Fibroblast of gingiva (primary cell): ENCODE measurements around the gene EGF.

ENCODE experiments used
- DNase-seq: peaks from one replicate; pipeline ENCODE4 v3.0.0-alpha.2; 2011; ENCODE audit warnings: low read depth

EGF gene

DNA sequence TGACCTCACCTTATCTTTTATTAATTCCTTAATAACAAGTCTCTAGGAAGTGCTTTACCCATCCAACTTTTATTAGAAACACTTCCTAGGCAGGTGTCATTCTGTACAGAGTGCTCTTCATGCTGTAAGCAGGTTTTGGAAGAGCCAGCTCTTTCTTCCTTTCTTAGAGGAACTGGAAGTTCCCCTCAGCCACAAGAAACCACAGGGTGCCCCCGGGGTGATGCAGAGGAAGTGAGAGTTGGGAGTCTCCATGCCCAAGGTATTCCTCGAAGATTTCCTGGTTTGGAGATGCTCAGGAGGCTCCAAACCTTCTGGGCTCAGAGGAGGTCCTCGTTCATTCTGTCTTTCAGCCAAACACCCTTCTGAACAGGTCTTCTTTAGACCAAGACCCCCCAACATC lies 83.8 kb downstream of the EGF start:
- DNase-seq = no peak

DNA sequence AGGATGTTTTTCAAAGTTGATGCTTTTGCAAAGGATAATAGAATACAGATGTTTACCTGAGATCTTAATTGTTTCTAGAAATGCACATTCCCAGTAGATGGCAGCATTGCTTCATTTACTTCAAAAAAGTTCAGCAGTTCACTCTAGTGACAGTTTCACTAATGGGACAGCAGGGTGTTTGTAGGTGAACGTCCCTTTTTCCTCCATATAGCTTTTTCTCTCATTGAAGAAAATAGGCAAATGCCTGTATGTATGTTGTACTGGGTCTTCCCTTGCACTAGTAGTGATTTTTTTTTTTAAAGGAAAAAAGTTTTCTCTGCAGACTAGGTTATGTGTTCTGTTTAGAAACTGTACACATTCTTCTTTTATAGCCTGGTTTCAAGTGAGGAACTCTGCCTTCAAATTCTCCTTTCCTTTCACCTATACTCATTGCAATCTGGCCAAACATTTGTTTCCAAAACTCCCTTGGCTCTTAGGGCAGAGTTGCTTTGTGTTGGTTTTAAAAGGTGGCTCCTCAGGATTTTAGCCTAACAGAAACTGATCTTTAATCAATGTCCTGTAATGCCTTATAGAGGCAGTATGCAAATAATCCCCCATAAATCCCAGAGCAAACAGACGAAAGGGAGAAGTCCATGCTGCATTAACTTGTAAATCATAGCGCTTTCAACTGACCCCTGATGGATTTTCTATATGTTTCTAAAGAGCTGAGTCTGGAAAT lies 86.3 kb downstream of the EGF start:
- DNase-seq = peak; percentile 43

DNA sequence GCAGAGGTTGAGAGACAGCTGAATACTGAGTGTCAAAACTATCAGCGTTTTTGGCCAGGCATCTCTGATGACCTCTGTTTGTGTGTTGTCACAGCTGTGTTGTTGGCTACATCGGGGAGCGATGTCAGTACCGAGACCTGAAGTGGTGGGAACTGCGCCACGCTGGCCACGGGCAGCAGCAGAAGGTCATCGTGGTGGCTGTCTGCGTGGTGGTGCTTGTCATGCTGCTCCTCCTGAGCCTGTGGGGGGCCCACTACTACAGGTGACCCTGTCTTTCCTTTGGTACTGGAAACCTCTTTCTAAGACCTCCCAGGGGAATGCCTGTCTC lies 86.9 kb downstream of the EGF start:
- no peak for DNase-seq

DNA sequence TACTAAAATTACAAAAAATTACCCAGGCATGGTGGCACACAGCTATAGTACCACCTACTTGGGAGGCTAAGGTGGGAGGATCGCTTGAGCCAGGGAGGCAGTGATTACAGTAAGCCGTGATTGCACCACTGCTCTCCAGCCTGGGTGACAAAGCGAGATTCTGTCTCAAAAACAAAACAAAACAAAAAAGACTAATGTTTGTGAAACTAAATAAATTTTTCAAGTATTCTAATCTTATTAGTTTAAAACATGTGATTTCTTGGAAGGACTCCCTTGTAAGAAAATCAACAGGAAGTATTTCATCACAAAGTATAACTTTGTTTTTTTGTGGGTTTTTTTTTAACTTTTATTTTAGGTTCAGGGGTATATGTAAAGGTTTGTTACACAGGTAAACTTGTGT lies 89.6 kb downstream of the EGF start:
- no peak for DNase-seq

DNA sequence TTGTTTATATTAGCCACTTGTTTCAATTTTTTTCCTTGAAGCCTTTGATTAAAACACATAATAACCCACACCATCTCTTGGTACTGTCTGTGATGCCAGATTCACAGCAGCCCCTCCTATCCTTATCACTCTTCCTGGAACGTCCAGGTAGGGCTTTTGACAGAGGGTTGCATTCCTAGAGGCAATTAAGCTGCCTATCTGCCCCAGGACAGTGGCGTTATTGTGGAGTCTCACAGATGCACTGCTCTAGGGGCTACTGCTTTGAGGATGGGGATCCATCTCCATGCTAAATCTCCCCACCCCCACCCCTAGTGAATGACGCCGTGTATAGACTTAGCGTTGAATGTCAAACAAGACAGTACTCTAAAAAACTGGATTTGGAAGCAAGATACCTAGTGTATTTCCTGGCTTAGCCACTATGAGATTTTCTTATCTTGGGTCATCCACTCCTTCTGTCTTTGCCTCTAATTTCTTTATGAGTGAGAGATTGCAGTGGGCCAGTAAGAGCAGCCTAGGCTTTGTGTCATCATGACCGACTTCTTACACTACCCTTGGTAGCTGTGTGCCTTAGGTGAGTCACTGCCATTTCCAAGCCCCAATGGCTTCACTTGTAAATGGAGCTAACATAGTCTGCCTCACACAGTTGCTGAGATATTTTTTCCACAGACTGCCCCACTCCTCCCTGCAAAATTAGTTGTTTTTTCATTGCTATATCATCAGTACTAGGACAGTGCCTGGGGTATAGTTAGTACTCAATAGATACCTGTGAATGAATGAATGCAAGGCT lies 90.9 kb downstream of the EGF start:
- no peak for DNase-seq

DNA sequence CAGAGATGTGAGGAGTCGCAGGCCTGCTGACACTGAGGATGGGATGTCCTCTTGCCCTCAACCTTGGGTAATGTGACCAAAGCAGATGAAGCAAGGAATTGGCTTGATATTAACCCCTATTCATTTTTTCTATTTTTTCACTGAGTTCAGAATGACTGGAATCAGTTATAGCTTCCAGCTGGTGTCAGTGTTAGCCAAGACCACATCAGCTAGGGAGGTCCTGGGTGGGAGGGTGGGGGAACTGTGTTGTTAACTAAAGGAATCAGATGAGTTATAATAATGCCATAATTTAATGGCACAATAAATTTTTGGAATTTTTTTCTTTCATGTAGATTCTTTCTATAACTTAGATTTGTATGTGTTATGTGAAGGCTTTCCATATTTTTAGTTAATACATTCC lies 91.9 kb downstream of the EGF start:
- DNase-seq = no peak

DNA sequence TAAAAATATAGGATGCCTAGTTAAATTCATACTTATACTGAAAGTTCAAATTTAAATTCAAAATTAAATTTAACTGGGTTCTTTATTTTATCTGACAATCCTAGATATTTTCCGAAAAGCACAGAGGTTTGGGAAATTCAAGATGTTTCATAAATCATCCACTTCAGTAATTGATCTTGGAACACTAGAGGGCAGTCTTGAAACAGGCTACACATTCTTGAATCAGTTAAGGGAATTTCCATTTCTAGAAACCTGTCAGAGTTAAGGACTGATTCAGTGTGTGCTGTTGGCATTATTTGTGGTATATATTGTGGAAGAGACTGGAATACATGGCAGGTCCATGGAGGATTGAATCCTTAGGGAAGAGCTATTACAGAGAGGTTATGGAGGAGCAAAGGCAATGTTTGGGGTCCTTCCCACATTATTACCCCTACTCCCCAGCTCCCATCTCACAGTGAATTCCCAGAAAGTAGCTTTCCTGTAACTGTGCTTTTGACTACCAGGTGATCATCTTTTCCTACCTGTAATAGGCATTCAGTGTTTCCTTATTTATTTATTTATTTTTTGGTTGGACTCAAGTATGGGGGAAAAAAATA lies 92.9 kb downstream of the EGF start:
- peak; percentile 62 for DNase-seq

DNA sequence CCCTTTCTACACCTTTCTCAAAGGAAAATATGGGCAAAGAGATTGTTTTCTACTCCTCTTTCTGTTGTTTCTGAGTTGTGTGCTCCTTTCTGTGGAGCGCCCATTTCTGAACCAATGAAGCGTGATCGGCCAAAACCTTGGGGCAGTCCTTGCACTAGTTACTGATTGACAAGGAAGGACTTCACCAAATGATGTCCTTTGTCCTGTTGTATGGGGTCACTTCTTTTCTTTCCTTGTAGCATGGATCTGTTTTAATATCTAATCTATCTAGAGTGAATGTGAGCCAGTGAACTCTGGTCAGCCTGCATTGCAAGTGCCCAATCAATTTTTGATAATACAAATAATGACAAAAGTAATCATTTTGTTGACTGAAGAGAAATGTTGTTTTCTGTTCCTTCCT lies 94.5 kb downstream of the EGF start:
- no peak for DNase-seq

DNA sequence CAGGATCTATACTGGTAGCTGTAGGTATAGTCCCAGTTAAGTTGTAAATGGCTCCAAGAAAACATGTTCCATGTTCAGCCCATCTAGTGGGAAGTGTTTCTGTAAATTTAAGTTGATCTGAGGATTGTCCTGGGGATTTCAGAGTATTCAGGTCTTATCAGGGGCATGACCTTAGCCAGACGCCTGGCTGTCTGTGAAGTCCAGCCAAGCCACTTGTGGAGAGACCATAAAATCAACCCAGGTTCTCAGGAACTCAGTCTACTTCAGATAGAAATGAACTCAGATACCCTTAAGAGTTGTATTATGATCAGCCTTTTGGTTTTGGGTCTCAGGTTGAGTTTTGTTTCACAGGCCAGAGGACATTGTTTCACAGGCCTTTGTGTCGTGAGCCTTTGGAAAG lies 95.9 kb downstream of the EGF start:
- no peak for DNase-seq

DNA sequence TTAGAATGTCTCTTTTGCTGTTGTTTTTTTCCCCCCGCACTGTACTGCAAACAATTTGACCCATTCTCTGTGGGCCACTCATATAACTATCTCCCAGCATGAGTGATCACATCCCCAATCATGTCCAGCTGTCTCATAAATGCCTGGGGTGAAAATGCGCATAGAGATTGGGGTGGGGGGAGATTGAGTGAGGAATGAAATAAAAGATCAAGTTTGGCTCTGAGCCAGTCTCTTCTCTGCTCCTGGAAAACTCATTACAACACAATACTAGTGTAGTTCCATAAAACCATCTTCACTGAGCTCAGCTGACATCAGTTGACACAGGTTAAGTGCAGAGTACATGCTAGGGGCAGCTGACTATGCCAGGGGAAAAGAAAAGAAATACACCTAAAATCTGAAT lies 96.9 kb downstream of the EGF start:
- DNase-seq = no peak

DNA sequence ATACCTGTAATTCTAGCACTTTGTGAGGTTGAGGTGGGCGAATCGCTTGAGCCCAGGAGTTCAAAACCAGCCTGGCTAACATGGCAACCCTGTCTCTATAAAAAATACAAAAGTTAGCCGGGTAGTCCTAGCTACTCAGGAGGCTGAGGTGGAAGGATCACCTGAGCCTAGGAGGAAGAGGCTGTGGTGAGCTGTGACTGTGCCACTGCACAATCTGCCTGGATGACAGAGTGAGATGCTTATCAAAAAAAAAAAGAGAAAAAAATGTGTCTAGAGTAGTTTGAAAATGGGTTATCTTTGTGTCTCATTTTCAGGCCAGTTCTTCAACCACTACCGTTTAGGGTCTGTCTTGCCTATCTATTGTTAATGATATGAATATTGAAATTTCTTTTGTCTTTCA lies 98.1 kb downstream of the EGF start:
- DNase-seq = no peak

DNA sequence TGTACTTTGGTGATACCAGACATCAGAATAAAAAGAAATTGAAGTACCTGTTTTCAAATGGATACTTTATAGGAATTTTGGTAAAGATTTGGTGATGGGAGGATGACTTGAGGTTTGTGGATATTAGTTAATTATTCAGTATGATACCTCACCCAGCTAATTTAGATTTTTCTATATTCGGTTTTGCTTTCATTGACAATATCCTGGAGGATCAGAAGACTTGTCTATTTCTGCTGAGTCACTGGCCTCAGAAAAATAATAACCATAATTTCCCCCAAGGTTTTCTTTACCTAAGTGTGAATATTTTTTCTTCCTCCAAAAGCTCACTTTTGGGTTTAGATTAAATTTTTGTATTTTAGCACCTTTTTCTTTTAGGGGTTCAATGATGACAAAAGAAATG lies 100.2 kb downstream of the EGF start:
- no peak for DNase-seq

DNA sequence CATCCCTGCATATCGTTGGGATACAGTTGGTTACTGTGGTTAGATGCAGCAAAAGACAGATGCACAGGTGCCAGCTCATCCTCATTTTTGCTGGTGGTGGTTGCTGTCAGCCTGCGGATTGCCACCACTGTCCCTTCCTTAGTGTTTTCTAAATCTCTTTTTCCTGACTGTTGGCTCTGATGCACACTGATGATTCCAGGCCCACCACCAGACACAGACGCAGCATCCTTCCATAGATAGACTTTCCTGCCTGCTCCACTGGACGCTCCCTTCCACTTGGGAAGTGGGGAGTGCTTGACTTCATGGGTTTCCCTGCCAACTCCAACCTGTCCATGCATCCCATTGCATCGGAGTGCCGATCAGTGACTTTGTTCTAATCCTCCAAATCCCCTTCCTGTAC lies 101.5 kb downstream of the EGF start:
- no peak for DNase-seq

DNA sequence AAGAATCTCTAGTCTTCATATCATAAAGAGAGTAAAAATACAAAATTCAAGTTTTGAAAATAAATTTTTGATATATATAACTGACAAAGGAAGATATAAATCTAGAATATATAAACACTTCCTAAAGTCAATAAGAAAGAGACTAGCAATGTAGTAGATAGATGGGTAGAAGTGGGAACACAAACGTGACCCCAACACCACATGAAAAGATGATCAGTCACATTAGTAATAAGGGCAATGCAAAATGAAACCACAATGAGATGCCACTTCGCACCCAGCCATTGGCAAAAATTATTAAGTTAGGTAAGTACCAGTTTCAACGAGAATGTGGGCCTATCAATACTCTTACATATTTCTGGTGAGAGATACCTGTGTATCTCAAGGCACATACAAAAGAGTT lies 106.5 kb downstream of the EGF start:
- DNase-seq = no peak

DNA sequence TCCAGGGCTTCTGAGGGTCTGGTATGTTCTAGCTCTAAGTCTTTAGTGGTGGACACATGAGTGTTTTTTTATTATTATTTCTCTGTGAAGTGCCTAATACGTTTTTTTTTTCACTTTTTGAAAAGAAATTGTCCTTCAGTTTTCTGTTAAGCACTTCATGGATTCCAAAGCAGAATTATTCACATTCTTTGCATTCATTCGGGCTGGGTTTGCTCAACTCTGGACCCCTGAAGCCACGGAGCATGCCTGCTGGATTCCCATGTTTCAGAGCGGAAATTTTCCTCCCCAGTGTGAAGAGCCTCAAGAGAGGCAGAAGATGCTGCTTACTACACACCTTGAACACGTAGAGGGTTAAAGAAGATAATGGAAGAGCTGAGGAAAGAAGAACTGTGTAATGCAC lies 107.5 kb downstream of the EGF start:
- DNase-seq = peak; percentile 16

DNA sequence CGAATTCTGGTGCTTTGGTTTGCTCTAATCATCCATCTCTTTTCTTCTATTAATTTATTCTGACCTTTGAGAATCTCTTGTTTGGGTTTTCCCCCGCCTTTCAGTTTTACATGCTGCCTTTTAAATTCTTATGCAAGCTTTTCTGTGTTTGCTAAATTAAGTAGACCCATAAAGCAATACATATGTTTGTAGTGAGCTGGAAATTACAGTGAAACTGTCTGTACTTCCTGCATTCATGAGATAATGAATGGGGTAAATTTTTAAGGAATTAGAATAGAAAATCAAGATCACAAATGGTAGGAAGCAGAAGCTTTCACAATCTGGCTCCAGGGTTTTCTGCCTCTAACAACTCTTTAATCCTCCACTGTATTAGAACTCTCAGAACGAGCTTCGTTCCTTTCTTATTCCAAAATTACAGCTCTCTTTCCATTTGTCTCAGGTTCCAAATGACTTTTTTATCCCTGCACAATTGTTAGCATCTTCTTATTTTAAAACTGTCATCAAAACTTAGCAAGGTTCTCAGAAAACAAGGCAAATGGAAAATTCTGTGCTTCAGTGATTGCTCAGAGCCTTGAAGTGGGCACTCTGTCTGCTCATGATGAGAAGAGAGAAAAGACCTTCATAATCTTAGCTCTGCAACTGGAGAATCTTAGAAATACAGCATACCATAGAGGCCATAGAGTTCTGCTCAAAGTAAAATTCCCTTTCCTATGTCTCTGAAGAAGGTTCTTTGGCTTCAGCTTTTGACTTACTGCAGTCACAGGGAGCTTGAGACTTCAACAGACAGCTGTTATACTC lies 108.2 kb downstream of the EGF start:
- DNase-seq = no peak

DNA sequence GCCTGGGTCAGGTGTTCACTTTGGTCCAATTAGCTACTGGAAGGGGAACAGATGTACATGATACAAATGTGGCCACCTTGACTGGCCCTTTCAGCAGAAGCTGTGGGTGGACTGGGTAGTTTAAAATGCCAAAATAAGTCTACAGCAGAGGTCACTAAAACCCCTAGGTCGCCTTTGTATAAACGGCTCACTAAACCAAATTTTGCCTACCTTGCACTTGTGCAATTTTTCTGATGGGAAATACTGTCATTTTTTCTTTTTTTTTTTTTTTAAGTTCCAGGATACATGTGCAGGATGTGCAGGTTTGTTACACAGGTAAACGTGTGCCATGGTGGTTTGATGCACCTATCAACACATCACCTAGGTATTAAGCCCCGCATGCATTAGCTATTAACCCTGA lies 109.8 kb downstream of the EGF start:
- DNase-seq = no peak

DNA sequence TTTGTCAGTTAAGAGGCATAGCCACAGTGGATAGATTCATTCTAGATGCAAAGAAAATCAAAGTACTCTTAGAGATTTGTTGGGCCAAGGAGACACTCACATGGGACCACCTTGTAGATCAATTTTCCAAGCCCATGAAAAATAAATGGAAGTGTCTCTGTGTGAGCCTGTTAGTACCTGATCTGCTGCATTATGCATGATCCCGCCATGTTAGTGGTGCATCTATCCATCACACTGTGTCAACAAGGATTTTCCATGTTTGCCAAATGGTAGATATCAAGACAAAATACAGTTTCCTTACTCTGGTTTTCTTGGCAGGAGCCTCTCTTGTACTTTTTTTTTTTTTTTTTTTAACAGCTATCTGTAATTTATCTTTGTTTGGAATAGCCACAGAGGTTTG lies 112.4 kb downstream of the EGF start:
- DNase-seq = no peak

DNA sequence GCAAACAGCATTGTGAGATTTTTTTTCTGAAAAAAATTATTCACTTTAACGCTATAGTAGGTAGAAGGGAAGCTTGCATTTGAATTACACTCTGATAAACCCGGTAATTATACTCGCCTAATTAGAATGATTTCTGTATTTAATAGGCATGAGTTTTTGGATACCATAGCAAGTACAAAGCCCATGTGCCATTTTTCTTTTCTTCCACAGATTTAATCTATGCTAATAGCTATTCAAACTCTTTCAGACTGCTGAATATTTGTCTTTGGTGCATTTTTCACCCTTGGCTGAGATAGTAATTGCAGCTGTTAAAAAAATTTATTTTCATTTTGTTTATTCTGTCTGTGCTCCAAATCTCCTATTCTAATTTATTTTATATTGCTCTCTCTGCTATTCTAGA lies 113.0 kb downstream of the EGF start:
- no peak for DNase-seq

DNA sequence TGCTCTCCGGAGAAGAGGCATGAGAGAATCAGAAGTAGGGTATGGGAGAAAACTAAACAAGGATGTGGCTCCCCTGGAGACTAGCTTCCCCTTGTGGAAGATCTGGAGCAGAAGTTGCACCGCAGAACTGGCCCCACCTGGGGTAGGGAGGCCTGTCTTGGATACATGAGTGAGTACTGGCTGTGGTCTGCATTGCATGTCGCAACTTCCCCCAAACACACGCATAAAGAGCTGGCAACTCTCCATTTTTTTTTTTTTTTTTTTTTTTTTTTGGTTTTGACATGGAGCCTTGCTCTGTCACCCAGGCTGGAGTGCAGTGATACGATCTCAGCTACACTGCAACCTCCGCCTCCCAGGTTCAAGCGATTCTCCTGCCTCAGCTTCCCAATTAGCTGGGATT lies 119.9 kb downstream of the EGF start:
- DNase-seq = no peak

DNA sequence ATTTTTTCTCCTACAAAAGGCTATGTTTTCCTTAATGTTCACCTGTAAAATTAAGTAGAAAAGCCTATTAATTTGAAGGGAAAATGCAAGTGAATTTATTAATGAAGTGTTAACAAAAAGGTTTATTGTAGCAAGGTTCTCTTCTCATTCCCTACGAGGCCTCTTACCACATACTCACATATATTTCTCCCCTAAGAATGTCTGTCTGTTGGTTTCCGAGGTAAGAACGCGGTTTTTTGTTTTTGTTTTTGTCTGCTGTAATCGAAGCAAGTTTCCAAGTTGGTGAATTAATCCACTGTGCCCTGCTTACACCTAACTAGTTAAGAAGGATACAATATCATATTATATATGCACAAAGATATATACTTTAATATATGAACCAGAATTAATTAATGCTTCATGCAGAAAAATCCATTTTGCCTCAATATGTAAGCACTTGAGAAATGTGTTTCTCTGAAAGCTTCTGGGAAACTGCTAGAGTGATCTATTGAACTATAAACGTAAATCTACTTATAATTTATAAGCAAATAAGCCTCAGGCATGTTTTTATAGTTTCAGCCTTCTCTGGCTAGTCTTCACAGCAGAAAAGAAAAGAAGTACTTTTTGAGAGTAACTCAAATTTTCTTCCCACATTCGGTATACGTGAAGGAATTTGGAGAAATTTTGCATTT lies 120.8 kb downstream of the EGF start:
- no peak for DNase-seq

DNA sequence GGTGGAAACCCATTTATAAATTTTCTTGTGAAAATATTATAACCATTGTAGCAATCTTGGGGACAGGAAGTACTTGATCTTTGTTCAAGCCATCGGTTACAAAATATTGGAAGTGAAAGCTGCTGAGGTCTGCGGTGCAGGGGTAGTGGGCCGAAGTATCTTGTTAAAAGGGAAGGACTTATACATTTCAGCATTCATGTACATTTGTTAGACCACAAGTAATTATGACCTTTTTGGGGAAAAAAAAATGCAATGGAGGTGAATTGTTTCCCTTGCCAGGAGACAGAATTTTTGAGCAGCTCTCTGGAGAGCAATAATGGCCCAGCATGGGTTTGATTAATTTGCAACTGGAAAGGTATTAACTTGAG lies 121.3 kb downstream of the EGF start:
- DNase-seq = no peak
